ENCODE data around the gene HIP1R.
A peak's percentile ranks its signal among the peaks of the same experiment; 100 is the strongest.
"Not testable (repeated sequence)": the region's sequence is repeated elsewhere in the genome, so short reads cannot be mapped to it uniquely, and the experiment has no call there.

The HIP1R gene

GRCh38 chr12:122889761-122890520 is 54.7 kb downstream of the HIP1R start:
- H3K4me3 Mint-ChIP-seq = peak overlapping the region; percentile 43
- peaks cover 2% of the 10 kb centered on the region for H3K36me3 Mint-ChIP-seq (ENCODE audit: low read depth)
- H3K9me3 Mint-ChIP-seq = no peaks in the 10 kb centered on the region
- peaks cover 80% of the 10 kb centered on the region for H3K4me1 Mint-ChIP-seq (ENCODE audit: low read depth)
- H3K27me3 Mint-ChIP-seq = no peaks in the 10 kb centered on the region
- H3K27ac Mint-ChIP-seq = peak overlapping the region; percentile 86
- intact Hi-C loops (cut with micrococcal nuclease) = loop anchor here (2.0 kb wide), 1 partner anchor 17 kb away; no protein-coding TSS in a partner anchor

GRCh38 chr12:122891661-122892525 is 56.6 kb downstream of the HIP1R start:
- peaks cover 6% of the 10 kb centered on the region for H3K27me3 Mint-ChIP-seq
- peaks cover 8% of the 10 kb centered on the region for H3K9me3 Mint-ChIP-seq
- intact Hi-C loops (cut with micrococcal nuclease) = no loop called here
- peak overlapping the region; percentile 40 for H3K4me3 Mint-ChIP-seq
- peaks cover 15% of the 10 kb centered on the region for H3K36me3 Mint-ChIP-seq (ENCODE audit: low read depth)
- peak overlapping the region; percentile 61 for H3K27ac Mint-ChIP-seq
- peaks cover 90% of the 10 kb centered on the region for H3K4me1 Mint-ChIP-seq (ENCODE audit: low read depth)

GRCh38 chr12:122892724-122893123 is 57.5 kb downstream of the HIP1R start:
- peaks cover 87% of the 10 kb centered on the region for H3K4me1 Mint-ChIP-seq (ENCODE audit: low read depth)
- H3K4me3 Mint-ChIP-seq; H3K9me3 Mint-ChIP-seq; H3K27me3 Mint-ChIP-seq; intact Hi-C loops (cut with micrococcal nuclease): not testable (repeated sequence)
- H3K36me3 Mint-ChIP-seq (ENCODE audit: low read depth) = peaks cover 15% of the 10 kb centered on the region
- H3K27ac Mint-ChIP-seq = peak overlapping the region; percentile 61

GRCh38 chr12:122893208-122894153 is 58.2 kb downstream of the HIP1R start:
- H3K27me3 Mint-ChIP-seq = peaks cover 6% of the 10 kb centered on the region
- H3K4me1 Mint-ChIP-seq (ENCODE audit: low read depth) = peaks cover 87% of the 10 kb centered on the region
- intact Hi-C loops (cut with micrococcal nuclease) = no loop called here
- H3K9me3 Mint-ChIP-seq = peaks cover 8% of the 10 kb centered on the region
- no peak overlapping the region for H3K27ac Mint-ChIP-seq
- H3K4me3 Mint-ChIP-seq = no peak overlapping the region
- peaks cover 15% of the 10 kb centered on the region for H3K36me3 Mint-ChIP-seq (ENCODE audit: low read depth)

- H3K9me3 Mint-ChIP-seq = peaks cover 8% of the 10 kb centered on the region
- peak overlapping the region; percentile 89 for H3K4me3 Mint-ChIP-seq
- H3K27me3 Mint-ChIP-seq = peaks cover 6% of the 10 kb centered on the region
- intact Hi-C loops (cut with micrococcal nuclease) = loop anchor here (5.0 kb wide), 1 partner anchor 53 kb away; no protein-coding TSS in a partner anchor
- H3K27ac Mint-ChIP-seq = peak overlapping the region; percentile 95
- H3K36me3 Mint-ChIP-seq (ENCODE audit: low read depth) = peaks cover 15% of the 10 kb centered on the region
- H3K4me1 Mint-ChIP-seq (ENCODE audit: low read depth) = peaks cover 80% of the 10 kb centered on the region
These were observed 59.2 kb downstream of the HIP1R start for GRCh38 chr12:122894193-122895121.

GRCh38 chr12:122895320-122895703 is 60.1 kb downstream of the HIP1R start:
- peak overlapping the region; percentile 95 for H3K27ac Mint-ChIP-seq
- H3K4me3 Mint-ChIP-seq = peak overlapping the region; percentile 89
- peaks cover 15% of the 10 kb centered on the region for H3K36me3 Mint-ChIP-seq (ENCODE audit: low read depth)
- peaks cover 8% of the 10 kb centered on the region for H3K9me3 Mint-ChIP-seq
- H3K4me1 Mint-ChIP-seq (ENCODE audit: low read depth) = peaks cover 71% of the 10 kb centered on the region
- intact Hi-C loops (cut with micrococcal nuclease) = loop anchor here (5.0 kb wide), 1 partner anchor 52 kb away; no protein-coding TSS in a partner anchor
- peaks cover 6% of the 10 kb centered on the region for H3K27me3 Mint-ChIP-seq

GRCh38 chr12:122895704-122896636 is 60.7 kb downstream of the HIP1R start, which contains the start of gene VPS37B:
VPS37B (minus strand) TSS chr12:122896124; CDS start chr12:122896062, 62 bp downstream.
- H3K4me3 Mint-ChIP-seq = peak within 1 kb of the TSS; percentile 89
- H3K27me3 Mint-ChIP-seq = peaks cover 6% of the 10 kb centered on the region
- peaks cover 65% of the 10 kb centered on the region for H3K4me1 Mint-ChIP-seq (ENCODE audit: low read depth)
- intact Hi-C loops (cut with micrococcal nuclease) = loop anchor here (5.0 kb wide), 1 partner anchor 51 kb away; no protein-coding TSS in a partner anchor
- H3K36me3 Mint-ChIP-seq (ENCODE audit: low read depth) = peaks cover 15% of the 10 kb centered on the region
- H3K27ac Mint-ChIP-seq = peak within 1 kb of the TSS; percentile 95
- peaks cover 8% of the 10 kb centered on the region for H3K9me3 Mint-ChIP-seq

- Mint-ChIP-seq H3K4me1 (ENCODE audit: low read depth) (peaks cover 60% of the 10 kb centered on the region), H3K36me3 (ENCODE audit: low read depth) (peaks cover 15% of the 10 kb centered on the region), H3K4me3 (no peak overlapping the region), H3K27me3 (peaks cover 6% of the 10 kb centered on the region), H3K27ac (peak overlapping the region; percentile 95), H3K9me3 (peaks cover 8% of the 10 kb centered on the region)
- intact Hi-C loops (cut with micrococcal nuclease) = loop anchor here (5.0 kb wide), 1 partner anchor 51 kb away; no protein-coding TSS in a partner anchor
These were observed 61.4 kb downstream of the HIP1R start for GRCh38 chr12:122896662-122897061.

GRCh38 chr12:122899887-122900286 is 64.6 kb downstream of the HIP1R start:
- no peak overlapping the region for H3K27ac Mint-ChIP-seq
- peaks cover 42% of the 10 kb centered on the region for H3K4me1 Mint-ChIP-seq (ENCODE audit: low read depth)
- peaks cover 9% of the 10 kb centered on the region for H3K27me3 Mint-ChIP-seq
- intact Hi-C loops (cut with micrococcal nuclease) = loop anchor here (5.0 kb wide), 1 partner anchor 47 kb away; no protein-coding TSS in a partner anchor
- peaks cover 14% of the 10 kb centered on the region for H3K36me3 Mint-ChIP-seq (ENCODE audit: low read depth)
- peaks cover 8% of the 10 kb centered on the region for H3K9me3 Mint-ChIP-seq
- no peak overlapping the region for H3K4me3 Mint-ChIP-seq

GRCh38 chr12:122902854-122903692 is 67.8 kb downstream of the HIP1R start:
- Mint-ChIP-seq H3K4me3 (no peak overlapping the region), H3K36me3 (ENCODE audit: low read depth) (no peaks in the 10 kb centered on the region), H3K9me3 (no peaks in the 10 kb centered on the region), H3K27me3 (peaks cover 3% of the 10 kb centered on the region), H3K4me1 (ENCODE audit: low read depth) (peaks cover 19% of the 10 kb centered on the region), H3K27ac (peak overlapping the region; percentile 30)
- intact Hi-C loops (cut with micrococcal nuclease) = no loop called here

- H3K4me3 Mint-ChIP-seq = no peak overlapping the region
- H3K27me3 Mint-ChIP-seq = peaks cover 3% of the 10 kb centered on the region
- H3K9me3 Mint-ChIP-seq = no peaks in the 10 kb centered on the region
- H3K36me3 Mint-ChIP-seq (ENCODE audit: low read depth) = no peaks in the 10 kb centered on the region
- intact Hi-C loops (cut with micrococcal nuclease) = no loop called here
- H3K4me1 Mint-ChIP-seq (ENCODE audit: low read depth) = peaks cover 13% of the 10 kb centered on the region
- peak overlapping the region; percentile 30 for H3K27ac Mint-ChIP-seq
These were observed 68.4 kb downstream of the HIP1R start for GRCh38 chr12:122903693-122904034.

All from dendritic cell treated with granulocyte-macrophage colony-stimulating factor and Interleukin-4, amounts not matched to agents 40 ng/mL and 50 ng/mL, for 4 days (primary cell).